HepG2 (cell line): Measurements from ENCODE around the gene TMEM9. TPM values are rescaled to one million over a fixed set of nuclear protein-coding genes. Genes with fewer than 3 reads are reported as not detected.

Source experiments
- ATM ChIP-seq: fragments of 450-650 bp; IDR thresholded peaks from 2 replicates; pipeline ENCODE4 v1.7.1; 2017; ENCODE audit warnings: mild to moderate bottlenecking, borderline replicate concordance
- FOSL2 ChIP-seq: sonication (generic); formaldehyde crosslinking; IDR thresholded peaks from 2 replicates; pipeline ENCODE4 v1.4.0; 2020; ENCODE audit warnings: missing genetic modification reagents
- HOXD1 ChIP-seq: sonication (generic); formaldehyde crosslinking; IDR thresholded peaks from 2 replicates; pipeline ENCODE4 v1.5.0; 2020; ENCODE audit warnings: missing genetic modification reagents
- MBNL3 ChIP-seq: fragments of 250-450 bp; sonication (Bioruptor Pico); conservative IDR thresholded peaks from 2 replicates; pipeline ENCODE4 v1.8.0; 2022; ENCODE audit warnings: mild to moderate bottlenecking, inconsistent platforms
- NFYB ChIP-seq: sonication (generic); formaldehyde crosslinking; IDR thresholded peaks from 2 replicates; pipeline ENCODE4 v1.4.0; 2020; ENCODE audit warnings: missing genetic modification reagents
- PRMT3 ChIP-seq: sonication (generic); formaldehyde crosslinking; IDR thresholded peaks from 2 replicates; pipeline ENCODE4 v1.8.1; 2022; ENCODE audit warnings: low read depth, mild to moderate bottlenecking, moderate library complexity, missing genetic modification reagents, borderline replicate concordance
- PTBP1 ChIP-seq: fragments of 200-400 bp; formaldehyde crosslinking; IDR thresholded peaks from 2 replicates; pipeline ENCODE4 v1.6.1; 2018; ENCODE audit warnings: low read length, low read depth; ENCODE audit not compliant: poor library complexity, severe bottlenecking
- SP1 ChIP-seq, 2 experiments: fragments of 450-650 bp in 1 of 2; sonication (generic) in 1 of 2; formaldehyde crosslinking in 1 of 2; IDR thresholded peaks; 2 replicates each; pipeline versions ENCODE4 v1.4.0 to v1.6.1; 2016 to 2020; ENCODE audit warnings: missing genetic modification reagents in 1 of 2
- ZNF441 ChIP-seq: sonication (generic); formaldehyde crosslinking; IDR thresholded peaks from 2 replicates; pipeline ENCODE4 v1.7.0; 2021; ENCODE audit warnings: missing genetic modification reagents, borderline replicate concordance
- ZNF652 ChIP-seq: IDR thresholded peaks from 2 replicates; pipeline ENCODE4 v1.6.1; 2016; ENCODE audit warnings: low read depth, borderline replicate concordance
- ZNF761 ChIP-seq: sonication (generic); formaldehyde crosslinking; conservative IDR thresholded peaks from 2 replicates; pipeline ENCODE4 v1.4.0; 2020; ENCODE audit warnings: mild to moderate bottlenecking, missing genetic modification reagents
- polyA plus RNA-seq, 8 experiments: library from polyadenylated mRNA; depleted of rRNA in 3 of 8; stranded (reverse) in 7 of 8; unstranded in 1 of 8; fragments of >200 nt; fragmentation: Illumina TruSeq in 4 of 8; extraction: Trizol in 4 of 8; gene quantifications; 2 replicates each; pipeline versions ENCODE4 v1.2.1 to v1.2.3, GENCODE V29; 2011 to 2016; ENCODE audit warnings: low read depth in 4 of 8, missing spikeins in 1 of 8, mixed read lengths in 1 of 8; ENCODE audit not compliant: insufficient read depth in 1 of 8
- total RNA-seq, 5 experiments: library from RNA; depleted of rRNA; stranded (reverse); fragments of >200 nt; fragmentation: Illumina TruSeq; extraction: Trizol; gene quantifications; 2 replicates each; pipeline ENCODE4 v1.2.3, GENCODE V29; 2016; ENCODE audit warnings: low read depth in 1 of 5
- TF ChIP-seq, protein P1 (sequence below): sonication (generic); formaldehyde crosslinking; IDR thresholded peaks from 2 replicates; pipeline ENCODE4 v1.5.1; 2020; ENCODE audit warnings: missing genetic modification reagents, mild to moderate bottlenecking, borderline replicate concordance
- TF ChIP-seq, protein P2 (sequence below), 2 experiments: sonication (generic) in 1 of 2; formaldehyde crosslinking in 1 of 2; IDR thresholded peaks; 2 replicates each; pipeline versions ENCODE4 v1.5.1 to v1.6.1; 2011 to 2020; ENCODE audit warnings: borderline replicate concordance in 1 of 2, low read depth in 1 of 2, low read length in 1 of 2, mild to moderate bottlenecking in 1 of 2, missing genetic modification reagents in 1 of 2, moderate library complexity in 1 of 2
- TF ChIP-seq, protein P3 (sequence below): sonication (generic); formaldehyde crosslinking; IDR thresholded peaks from 2 replicates; pipeline ENCODE4 v1.8.0; 2023; ENCODE audit warnings: mild to moderate bottlenecking, missing genetic modification reagents
- TF ChIP-seq, protein P4 (sequence below): sonication (generic); formaldehyde crosslinking; IDR thresholded peaks from 2 replicates; pipeline ENCODE4 v1.5.0; 2020; ENCODE audit warnings: mild to moderate bottlenecking, missing genetic modification reagents, borderline replicate concordance
- TF ChIP-seq, protein P5 (sequence below): fragments of 450-650 bp; IDR thresholded peaks from 2 replicates; pipeline ENCODE4 v1.6.1; 2017
- TF ChIP-seq, protein P6 (sequence below): sonication (generic); formaldehyde crosslinking; IDR thresholded peaks from 2 replicates; pipeline ENCODE4 v1.8.0; 2022; ENCODE audit warnings: missing genetic modification reagents, mild to moderate bottlenecking, moderate library complexity, borderline replicate concordance

Gene TMEM9
- total and polyA plus RNA-seq, 2 of the 13 experiments (the other 11 are each of a cell fraction or from before 2014, with no cell fraction given), result 60.9 to 102 TPM

DNA sequence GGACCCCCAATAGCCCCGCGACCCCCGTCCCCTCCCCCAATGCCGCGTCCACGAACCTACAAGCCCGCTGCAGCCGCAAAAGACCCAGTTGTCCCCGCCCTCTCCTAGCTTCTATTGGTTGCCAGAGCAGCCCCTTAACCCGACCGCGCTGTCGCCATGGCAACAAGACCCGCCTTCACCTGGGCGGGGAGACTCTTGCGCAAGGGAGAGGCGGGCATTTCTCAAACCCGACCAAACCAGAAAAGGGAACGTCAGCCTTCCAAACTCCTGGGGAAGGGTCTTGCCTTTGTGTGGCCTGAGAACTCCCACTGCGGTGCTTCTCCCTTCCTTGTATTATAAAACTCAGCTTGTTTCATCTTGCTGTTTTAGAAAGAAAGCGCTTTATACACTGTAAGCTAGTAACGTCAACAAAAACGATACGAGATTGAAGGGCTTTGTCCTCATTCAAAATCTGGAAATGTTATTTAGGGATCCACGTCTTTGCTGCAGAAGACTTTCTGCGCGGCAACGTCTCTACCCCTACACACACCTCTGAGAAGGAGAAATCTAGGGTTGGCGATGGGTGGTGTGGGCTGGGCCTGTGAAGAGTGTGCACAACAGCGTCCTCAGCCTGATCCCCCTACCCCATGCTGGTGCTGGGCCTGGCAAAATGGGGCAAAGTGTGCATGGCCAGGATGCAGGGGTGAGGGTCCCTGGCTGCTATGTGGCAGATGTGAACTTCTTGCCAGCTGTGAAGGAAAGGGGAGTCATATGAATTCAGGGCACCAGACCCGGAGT, at the start of gene TMEM9 (continued):
- TF ChIP-seq, protein P1, sequence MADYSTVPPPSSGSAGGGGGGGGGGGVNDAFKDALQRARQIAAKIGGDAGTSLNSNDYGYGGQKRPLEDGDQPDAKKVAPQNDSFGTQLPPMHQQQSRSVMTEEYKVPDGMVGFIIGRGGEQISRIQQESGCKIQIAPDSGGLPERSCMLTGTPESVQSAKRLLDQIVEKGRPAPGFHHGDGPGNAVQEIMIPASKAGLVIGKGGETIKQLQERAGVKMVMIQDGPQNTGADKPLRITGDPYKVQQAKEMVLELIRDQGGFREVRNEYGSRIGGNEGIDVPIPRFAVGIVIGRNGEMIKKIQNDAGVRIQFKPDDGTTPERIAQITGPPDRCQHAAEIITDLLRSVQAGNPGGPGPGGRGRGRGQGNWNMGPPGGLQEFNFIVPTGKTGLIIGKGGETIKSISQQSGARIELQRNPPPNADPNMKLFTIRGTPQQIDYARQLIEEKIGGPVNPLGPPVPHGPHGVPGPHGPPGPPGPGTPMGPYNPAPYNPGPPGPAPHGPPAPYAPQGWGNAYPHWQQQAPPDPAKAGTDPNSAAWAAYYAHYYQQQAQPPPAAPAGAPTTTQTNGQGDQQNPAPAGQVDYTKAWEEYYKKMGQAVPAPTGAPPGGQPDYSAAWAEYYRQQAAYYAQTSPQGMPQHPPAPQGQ, result no peak
- TF ChIP-seq HOXD1, result no peak
- TF ChIP-seq ATM, result no peak
- TF ChIP-seq, protein P2, sequence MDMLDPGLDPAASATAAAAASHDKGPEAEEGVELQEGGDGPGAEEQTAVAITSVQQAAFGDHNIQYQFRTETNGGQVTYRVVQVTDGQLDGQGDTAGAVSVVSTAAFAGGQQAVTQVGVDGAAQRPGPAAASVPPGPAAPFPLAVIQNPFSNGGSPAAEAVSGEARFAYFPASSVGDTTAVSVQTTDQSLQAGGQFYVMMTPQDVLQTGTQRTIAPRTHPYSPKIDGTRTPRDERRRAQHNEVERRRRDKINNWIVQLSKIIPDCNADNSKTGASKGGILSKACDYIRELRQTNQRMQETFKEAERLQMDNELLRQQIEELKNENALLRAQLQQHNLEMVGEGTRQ (IDR thresholded peaks at IDR 0.05; ENCODE audit: low read depth, low read length), result no peak
- TF ChIP-seq, protein P2 (CRISPR knock-in tag; IDR thresholded peaks at IDR 0.05; ENCODE audit: borderline replicate concordance), result no peak
- TF ChIP-seq, protein P3, sequence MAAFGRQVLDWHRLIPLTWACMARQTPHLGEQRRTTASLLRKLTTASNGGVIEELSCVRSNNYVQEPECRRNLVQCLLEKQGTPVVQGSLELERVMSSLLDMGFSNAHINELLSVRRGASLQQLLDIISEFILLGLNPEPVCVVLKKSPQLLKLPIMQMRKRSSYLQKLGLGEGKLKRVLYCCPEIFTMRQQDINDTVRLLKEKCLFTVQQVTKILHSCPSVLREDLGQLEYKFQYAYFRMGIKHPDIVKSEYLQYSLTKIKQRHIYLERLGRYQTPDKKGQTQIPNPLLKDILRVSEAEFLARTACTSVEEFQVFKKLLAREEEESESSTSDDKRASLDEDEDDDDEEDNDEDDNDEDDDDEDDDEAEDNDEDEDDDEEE, result no peak
- TF ChIP-seq ZNF441 (CRISPR knock-in tag), result no peak
- TF ChIP-seq, protein P4, sequence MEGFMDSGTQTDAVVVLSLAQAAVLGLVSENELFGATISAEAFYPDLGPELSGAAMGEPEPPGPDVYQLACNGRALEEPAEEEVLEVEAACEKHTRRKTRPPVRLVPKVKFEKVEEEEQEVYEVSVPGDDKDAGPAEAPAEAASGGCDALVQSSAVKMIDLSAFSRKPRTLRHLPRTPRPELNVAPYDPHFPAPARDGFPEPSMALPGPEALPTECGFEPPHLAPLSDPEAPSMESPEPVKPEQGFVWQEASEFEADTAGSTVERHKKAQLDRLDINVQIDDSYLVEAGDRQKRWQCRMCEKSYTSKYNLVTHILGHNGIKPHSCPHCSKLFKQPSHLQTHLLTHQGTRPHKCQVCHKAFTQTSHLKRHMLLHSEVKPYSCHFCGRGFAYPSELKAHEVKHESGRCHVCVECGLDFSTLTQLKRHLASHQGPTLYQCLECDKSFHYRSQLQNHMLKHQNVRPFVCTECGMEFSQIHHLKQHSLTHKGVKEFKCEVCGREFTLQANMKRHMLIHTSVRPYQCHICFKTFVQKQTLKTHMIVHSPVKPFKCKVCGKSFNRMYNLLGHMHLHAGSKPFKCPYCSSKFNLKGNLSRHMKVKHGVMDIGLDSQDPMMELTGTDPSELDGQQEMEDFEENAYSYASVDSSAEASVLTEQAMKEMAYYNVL (CRISPR knock-in tag), result no peak
- no peak for TF ChIP-seq FOSL2
- TF ChIP-seq ZNF761 (CRISPR knock-in tag), result no peak
- TF ChIP-seq NFYB (CRISPR knock-in tag), result peak; percentile 87
- TF ChIP-seq, protein P5, sequence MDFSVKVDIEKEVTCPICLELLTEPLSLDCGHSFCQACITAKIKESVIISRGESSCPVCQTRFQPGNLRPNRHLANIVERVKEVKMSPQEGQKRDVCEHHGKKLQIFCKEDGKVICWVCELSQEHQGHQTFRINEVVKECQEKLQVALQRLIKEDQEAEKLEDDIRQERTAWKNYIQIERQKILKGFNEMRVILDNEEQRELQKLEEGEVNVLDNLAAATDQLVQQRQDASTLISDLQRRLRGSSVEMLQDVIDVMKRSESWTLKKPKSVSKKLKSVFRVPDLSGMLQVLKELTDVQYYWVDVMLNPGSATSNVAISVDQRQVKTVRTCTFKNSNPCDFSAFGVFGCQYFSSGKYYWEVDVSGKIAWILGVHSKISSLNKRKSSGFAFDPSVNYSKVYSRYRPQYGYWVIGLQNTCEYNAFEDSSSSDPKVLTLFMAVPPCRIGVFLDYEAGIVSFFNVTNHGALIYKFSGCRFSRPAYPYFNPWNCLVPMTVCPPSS, result no peak
- no peak for TF ChIP-seq PTBP1
- TF ChIP-seq ZNF652 (CRISPR knock-in tag), result no peak
- TF ChIP-seq, protein P6, sequence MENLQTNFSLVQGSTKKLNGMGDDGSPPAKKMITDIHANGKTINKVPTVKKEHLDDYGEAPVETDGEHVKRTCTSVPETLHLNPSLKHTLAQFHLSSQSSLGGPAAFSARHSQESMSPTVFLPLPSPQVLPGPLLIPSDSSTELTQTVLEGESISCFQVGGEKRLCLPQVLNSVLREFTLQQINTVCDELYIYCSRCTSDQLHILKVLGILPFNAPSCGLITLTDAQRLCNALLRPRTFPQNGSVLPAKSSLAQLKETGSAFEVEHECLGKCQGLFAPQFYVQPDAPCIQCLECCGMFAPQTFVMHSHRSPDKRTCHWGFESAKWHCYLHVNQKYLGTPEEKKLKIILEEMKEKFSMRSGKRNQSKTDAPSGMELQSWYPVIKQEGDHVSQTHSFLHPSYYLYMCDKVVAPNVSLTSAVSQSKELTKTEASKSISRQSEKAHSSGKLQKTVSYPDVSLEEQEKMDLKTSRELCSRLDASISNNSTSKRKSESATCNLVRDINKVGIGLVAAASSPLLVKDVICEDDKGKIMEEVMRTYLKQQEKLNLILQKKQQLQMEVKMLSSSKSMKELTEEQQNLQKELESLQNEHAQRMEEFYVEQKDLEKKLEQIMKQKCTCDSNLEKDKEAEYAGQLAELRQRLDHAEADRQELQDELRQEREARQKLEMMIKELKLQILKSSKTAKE (CRISPR knock-in tag), result no peak
- no peak for TF ChIP-seq SP1 (IDR thresholded peaks at IDR 0.05)
- peak; percentile 87 for TF ChIP-seq SP1 (CRISPR knock-in tag; IDR thresholded peaks at IDR 0.05)
- TF ChIP-seq MBNL3 (CRISPR knock-in tag), result no peak
- no peak for TF ChIP-seq PRMT3
